Measurements from ENCODE around the gene CARD11. TPM values are rescaled to one million over a fixed set of nuclear protein-coding genes. Genes with fewer than 3 reads are reported as not detected.

Gene CARD11
- polyA plus RNA-seq, 1 experiment: 1.2 TPM

GRCh38 chr7:2980401-2981102 is 63.1 kb downstream of the CARD11 start:
- ChIA-PET POLR2A (interaction anchor here (0.6 kb wide), 1 partner anchor 218 kb away, joined by 5 read pairs; no protein-coding TSS in a partner anchor), CTCF (no interaction called here)
- no peaks in the 10 kb centered on the region; the same call in 1 of the 2 replicates for H3K9me3 ChIP-seq (ENCODE audit: control insufficient read depth, insufficient read depth, low read length)
- no peak overlapping the region for H3K4me3 ChIP-seq (ENCODE audit: low read depth, low read length)
- H3K27me3 ChIP-seq (ENCODE audit: control insufficient read depth, insufficient read depth, low read length): peaks cover 16% of the 10 kb centered on the region
- no peak for DNase-seq (ENCODE audit: low read depth, low spot score)
- no peak for TF ChIP-seq CTCF (IDR thresholded peaks at IDR 0.05; ENCODE audit: low read depth, low read length)
- no peak overlapping the region for H3K27ac ChIP-seq (ENCODE audit: low read depth, low read length)

- no peaks in the 10 kb centered on the region; the same call in 1 of the 2 replicates for H3K9me3 ChIP-seq (ENCODE audit: control insufficient read depth, insufficient read depth, low read length)
- CTCF ChIA-PET: no interaction called here
- TF ChIP-seq CTCF (IDR thresholded peaks at IDR 0.05; ENCODE audit: low read depth, low read length): no peak
These were observed 63.7 kb downstream of the CARD11 start for GRCh38 chr7:2979951-2980350.

GRCh38 chr7:2979201-2979631 is 64.5 kb downstream of the CARD11 start:
- DNase-seq (ENCODE audit: low read depth, low spot score): no peak
- no peak for TF ChIP-seq CTCF (IDR thresholded peaks at IDR 0.05; ENCODE audit: low read depth, low read length)
- Histone ChIP-seq H3K27ac (ENCODE audit: low read depth, low read length) (no peak overlapping the region), H3K4me3 (ENCODE audit: low read depth, low read length) (no peak overlapping the region), H3K27me3 (ENCODE audit: control insufficient read depth, insufficient read depth, low read length) (peaks cover 16% of the 10 kb centered on the region), H3K9me3 (ENCODE audit: control insufficient read depth, insufficient read depth, low read length) (no peaks in the 10 kb centered on the region; the same call in 1 of the 2 replicates)
- ChIA-PET POLR2A (no interaction called here), CTCF (no interaction called here)

More at GRCh38 chr7:2979951-2980350, 63.7 kb downstream of the CARD11 start:
- H3K4me3 ChIP-seq (ENCODE audit: low read depth, low read length): no peak overlapping the region
- POLR2A ChIA-PET: no interaction called here
- H3K27ac ChIP-seq (ENCODE audit: low read depth, low read length): no peak overlapping the region
- peaks cover 16% of the 10 kb centered on the region for H3K27me3 ChIP-seq (ENCODE audit: control insufficient read depth, insufficient read depth, low read length)
- no peak for DNase-seq (ENCODE audit: low read depth, low spot score)

- no peak for TF ChIP-seq CTCF (IDR thresholded peaks at IDR 0.05; ENCODE audit: low read depth, low read length)
- DNase-seq (ENCODE audit: low read depth, low spot score): no peak
- CTCF ChIA-PET: no interaction called here
These were observed 65.3 kb downstream of the CARD11 start for GRCh38 chr7:2978408-2978807.

GRCh38 chr7:2975821-2976371 is 67.8 kb downstream of the CARD11 start:
- no peak for TF ChIP-seq CTCF (IDR thresholded peaks at IDR 0.05; ENCODE audit: low read depth, low read length)
- H3K27me3 ChIP-seq (ENCODE audit: control insufficient read depth, insufficient read depth, low read length): peaks cover 7% of the 10 kb centered on the region
- POLR2A ChIA-PET: no interaction called here
- no peaks in the 10 kb centered on the region; the same call in 1 of the 2 replicates for H3K9me3 ChIP-seq (ENCODE audit: control insufficient read depth, insufficient read depth, low read length)
- CTCF ChIA-PET: no interaction called here
- no peak overlapping the region for H3K27ac ChIP-seq (ENCODE audit: low read depth, low read length)
- DNase-seq (ENCODE audit: low read depth, low spot score): no peak
- no peak overlapping the region for H3K4me3 ChIP-seq (ENCODE audit: low read depth, low read length)

More at GRCh38 chr7:2978408-2978807, 65.3 kb downstream of the CARD11 start:
- H3K27ac ChIP-seq (ENCODE audit: low read depth, low read length): no peak overlapping the region
- H3K27me3 ChIP-seq (ENCODE audit: control insufficient read depth, insufficient read depth, low read length): peaks cover 16% of the 10 kb centered on the region
- no peak overlapping the region for H3K4me3 ChIP-seq (ENCODE audit: low read depth, low read length)
- POLR2A ChIA-PET: no interaction called here
- H3K9me3 ChIP-seq (ENCODE audit: control insufficient read depth, insufficient read depth, low read length): no peaks in the 10 kb centered on the region; the same call in 1 of the 2 replicates
